Heart right ventricle (tissue), 16 donors: ENCODE measurements around the gene KIAA0319L. TPM values are rescaled to one million over a fixed set of nuclear protein-coding genes. Genes with fewer than 3 reads are reported as not detected.
"Not testable (repeated sequence)": the region's sequence is repeated elsewhere in the genome, so short reads cannot be mapped to it uniquely, and the experiment has no call there.

Experiments used
- ATAC-seq, 8 donors: fragments of 200-7000 bp; cut with Tn5 transposase; one replicate each; pipeline ENCODE4 v1.9.1; 2020; ENCODE audit warnings: mild to moderate bottlenecking in 8 of 8, moderate library complexity in 8 of 8, moderate number of reproducible peaks in 1 of 8
- DNase-seq, 2 donors: peaks; one replicate each; pipeline ENCODE4 v3.0.0-alpha.2; 2020
- H3K27ac ChIP-seq, 10 donors: fragments of 200-600 bp; sonication (generic) in 2 of 10; one replicate each; pipeline versions ENCODE4 v1.5.0 to v1.8.0; 2020 to 2022; ENCODE audit warnings: mild to moderate bottlenecking in 3 of 10
- H3K27me3 ChIP-seq, 7 donors: fragments of 200-600 bp; one replicate each; pipeline ENCODE4 v1.8.0; 2021 to 2022; ENCODE audit warnings: mild to moderate bottlenecking in 2 of 7
- H3K36me3 ChIP-seq, 9 donors: fragments of 200-600 bp; sonication (generic) in 1 of 9; one replicate each; pipeline versions ENCODE4 v1.5.0 to v1.8.0; 2020 to 2022; ENCODE audit warnings: mild to moderate bottlenecking in 2 of 9
- H3K4me1 ChIP-seq, 9 donors: fragments of 200-600 bp; sonication (generic) in 1 of 9; one replicate each; pipeline versions ENCODE4 v1.5.0 to v1.8.0; 2020 to 2022; ENCODE audit warnings: mild to moderate bottlenecking in 4 of 9
- H3K4me3 ChIP-seq, 10 donors: fragments of 200-600 bp; sonication (generic) in 2 of 10; one replicate each; pipeline versions ENCODE4 v1.5.0 to v1.8.0; 2020 to 2022; ENCODE audit warnings: mild to moderate bottlenecking in 7 of 10, moderate library complexity in 2 of 10
- H3K9me3 ChIP-seq, 11 donors: fragments of 200-600 bp in 10 of 11; sonication (generic) in 2 of 11; one replicate each; pipeline versions ENCODE4 v1.5.0 to v1.8.0; 2013 to 2022; ENCODE audit warnings: mild to moderate bottlenecking in 2 of 11, control low read depth in 1 of 11, moderate library complexity in 1 of 11
- CTCF ChIP-seq, 9 donors: fragments of 200-600 bp; sonication (generic) in 2 of 9; IDR thresholded peaks; one replicate each; pipeline versions ENCODE4 v1.5.0 to v1.8.0; 2021 to 2022; ENCODE audit warnings: antibody characterized with exemption in 9 of 9, mild to moderate bottlenecking in 5 of 9, moderate library complexity in 1 of 9
- WGBS, 2 donors: extraction: QIAGEN DNeasy Blood & Tissue Kit; methylation state at CpG; one replicate each; pipeline ENCODE4 v1.1.7; 2013; ENCODE audit warnings: inconsistent platforms in 1 of 2; 5-methylcytosine and 5-hydroxymethylcytosine counted together
- intact Hi-C, 10 donors: fragments of 100-400 bp; cut with DNase I; formaldehyde crosslinking; loops; one replicate each; pipeline versions ENCODE4 v1.11.1 to v1.14.2; 2022
- polyA plus RNA-seq, 2 donors: library from polyadenylated mRNA; stranded (reverse); fragments of 200-250 nt; gene quantifications; one replicate each; pipeline ENCODE4 v1.2.3, GENCODE V29; 2013
- total RNA-seq, 10 donors: library from RNA; stranded (reverse); fragmentation: NEBNext Ultra II Directional in 3 of 10; extraction: Animal tissue kit (Norgen Biotek cat#: 25700) in 3 of 10; gene quantifications; one replicate each; pipeline versions ENCODE4 v1.2.1 to v1.2.4, GENCODE V29; 2021 to 2023
- donor health status: Arrhythmogenic right ventricular cardiomyopathy.
- donor health status: ischemic (EF 13 %, LVEDD 7.1; RV severe dilation, severe dysfunction).
- donor health status: healthy with polysubstance abuse.
- donor health status: DM: no; HTN: yes; CAD: no.
- donor health status: DM: no; HTN: no; CAD: no.
- donor health status: ischemic (EF 25% LVEDD 6.9; RV normal size, moderate dysfunction).
- donor health status: ischemic (EF 25% LVEDD 5.7; RV mildly dilated, moderate dysfunction).
- donor health status: healthy.
- donor health status: DM: yes; HTN: yes; CAD: no.
- donor health status: Ischemic cardiomyopathy.
- donor health status: ischemic (EF 35%, LVEDD 5.7; RV mildly dilated, moderate dysfunction).
- donor health status: nonischemic (EF 11% LVEDD 7.7; RV severe dilation, severe dysfunction).
- donor health status: DM: yes; HTN: yes; CAD: no.
- donor health status: PGD.
- donor health status: ischemic (EF 29% LVEDD 5.4; RV normal size, mild dysfunction).
- donor health status: nonischemic (EF 23%, LVEDD 6.1; RV moderate dilation, normal function).

Gene KIAA0319L
- total and polyA plus RNA-seq, 12 donors = 26.0 to 84.3 (median 74.9) TPM

GRCh38 chr1:35475856-35476674 is 81.1 kb downstream of the KIAA0319L start:
- WGBS, 2 donors = 94 to 99% methylated on average over 6 of the region's 6 CpGs
- Histone ChIP-seq H3K27me3 (no peaks in the 10 kb centered on the region), H3K4me1 (peaks cover 0 to 9% (median 0%) of the 10 kb centered on the region in 9 donors), H3K36me3 (peaks cover 0 to 75% (median 22%) of the 10 kb centered on the region in 9 donors), H3K4me3 (no peak overlapping the region), H3K27ac (no peak overlapping the region), H3K9me3 (peaks cover 0 to 2% (median 0%) of the 10 kb centered on the region in 11 donors)
- intact Hi-C loops = no loop called here
- no peak for TF ChIP-seq CTCF (IDR thresholded peaks at IDR 0.05)
- ATAC-seq (no peak), DNase-seq (no peak)

- DNase-seq (no peak), ATAC-seq (no peak)
- no peak overlapping the region for H3K27ac ChIP-seq
- no peaks in the 10 kb centered on the region for H3K9me3 ChIP-seq
- peaks cover 0 to 13% (median 0%) of the 10 kb centered on the region in 9 donors for H3K4me1 ChIP-seq
- no peak for TF ChIP-seq CTCF (IDR thresholded peaks at IDR 0.05)
- H3K36me3 ChIP-seq = peaks cover 0 to 82% (median 22%) of the 10 kb centered on the region in 9 donors
- H3K4me3 ChIP-seq = no peak overlapping the region
- 97 to 99% methylated on average over 2 of the region's 2 CpGs for WGBS, 2 donors
- H3K27me3 ChIP-seq = no peaks in the 10 kb centered on the region
- intact Hi-C loops = no loop called here
Measured at GRCh38 chr1:35475356-35475755, 81.8 kb downstream of the KIAA0319L start.

- H3K36me3 ChIP-seq = peaks cover 0 to 95% (median 29%) of the 10 kb centered on the region in 9 donors
- DNase-seq, H3K27me3 ChIP-seq, H3K9me3 ChIP-seq, H3K27ac ChIP-seq, intact Hi-C loops, ATAC-seq, H3K4me3 ChIP-seq: not testable (repeated sequence)
- WGBS, 2 donors = 94 to 98% methylated on average over 3 of the region's 3 CpGs
- H3K4me1 ChIP-seq = peaks cover 0 to 13% (median under 1%) of the 10 kb centered on the region in 9 donors
Measured at GRCh38 chr1:35473216-35473615, 84.0 kb downstream of the KIAA0319L start.

GRCh38 chr1:35470977-35471613 is 86.1 kb downstream of the KIAA0319L start:
- TF ChIP-seq CTCF (IDR thresholded peaks at IDR 0.05) = no peak
- no peak for DNase-seq
- Histone ChIP-seq H3K27me3 (no peaks in the 10 kb centered on the region), H3K9me3 (no peaks in the 10 kb centered on the region), H3K4me3 (no peak overlapping the region), H3K4me1 (peaks cover 0 to 18% (median 4%) of the 10 kb centered on the region in 9 donors), H3K36me3 (peaks cover 0 to 88% (median 25%) of the 10 kb centered on the region in 9 donors), H3K27ac (peak overlapping the region in 2 of 10 donors; percentile 7 to 11)
- intact Hi-C loops = loop anchor here in 1 of 10 donors (2.0 kb wide), 1 partner anchor 18 kb away; no protein-coding TSS in a partner anchor
- ATAC-seq = peak in 3 of 8 donors; percentile 37 to 65 (median 60)
- 81 to 87% methylated on average over 4 of the region's 4 CpGs for WGBS, 2 donors
